H1 (cell line): Measurements from ENCODE around the gene GNG13. TPM values are rescaled to one million over a fixed set of nuclear protein-coding genes. Genes with fewer than 3 reads are reported as not detected.

Experiments used
- CTCF ChIA-PET: fragments of 300-600 bp; sonication (Branson Sonifier 250); formaldehyde crosslinking; loops from one replicate; lab custom pipeline; 2021; ENCODE audit not compliant: partially characterized antibody; lab: Charles Lee
- POLR2A ChIA-PET: fragments of 300-600 bp; sonication (Branson Sonifier 250); formaldehyde crosslinking; loops from one replicate; lab custom pipeline; 2021; ENCODE audit warnings: inconsistent platforms; ENCODE audit not compliant: partially characterized antibody; lab: Charles Lee
- DNase-seq, 2 experiments: peaks; one replicate each; pipeline versions ENCODE4 v3.0.0 to v3.0.0-alpha.2; 2010 to 2022; ENCODE audit warnings: low spot score in 2 of 2, low read depth in 1 of 2, mixed read lengths in 1 of 2
- FAIRE-seq: peaks from 2 replicates; lab custom pipeline; 2011; peaks lifted over from hg19 to GRCh38; lab: Jason Lieb, UNC
- H2AFZ ChIP-seq: 2 replicates; pipeline ENCODE4 v1.8.1; 2012; ENCODE audit warnings: low read length, inconsistent platforms
- H2AK5ac ChIP-seq: 2 replicates; pipeline ENCODE4 v1.6.1; 2013; ENCODE audit warnings: low read depth, low read length
- H2BK120ac ChIP-seq: replicated peaks from 2 replicates; pipeline ENCODE3; 2013; ENCODE audit warnings: low read depth, low read length, inconsistent platforms
- H2BK12ac ChIP-seq: 2 replicates; pipeline ENCODE4 v1.6.1; 2013; ENCODE audit warnings: low read depth, low read length
- H2BK15ac ChIP-seq: 2 replicates; pipeline ENCODE4 v1.6.1; 2013; ENCODE audit warnings: low read length
- H2BK20ac ChIP-seq: 2 replicates; pipeline ENCODE4 v1.6.1; 2013; ENCODE audit warnings: low read length
- H2BK5ac ChIP-seq: 2 replicates; pipeline ENCODE4 v1.6.1; 2013; ENCODE audit warnings: low read depth, low read length
- H3K14ac ChIP-seq: 2 replicates; pipeline ENCODE4 v1.6.1; 2013; ENCODE audit warnings: inconsistent platforms; ENCODE audit not compliant: insufficient read length
- H3K18ac ChIP-seq: 2 replicates; pipeline ENCODE4 v1.6.1; 2013; ENCODE audit warnings: low read length; ENCODE audit errors: extremely low read depth
- H3K23ac ChIP-seq: 2 replicates; pipeline ENCODE4 v1.6.1; 2013; ENCODE audit warnings: inconsistent platforms; ENCODE audit not compliant: insufficient read length
- H3K23me2 ChIP-seq: 2 replicates; pipeline ENCODE4 v1.6.1; 2013; ENCODE audit warnings: low read depth, low read length
- H3K27ac ChIP-seq: 2 replicates; pipeline ENCODE4 v1.6.1; 2011; ENCODE audit warnings: low read depth, low read length, inconsistent platforms
- H3K27me3 ChIP-seq, 4 experiments: replicated peaks in 1 of 4; 1 replicate in 1 of 4; 2 replicates in 3 of 4; pipeline versions ENCODE4 v1.6.1 to v1.8.1; 2011 to 2013; ENCODE audit warnings: low read length in 3 of 4, mild to moderate bottlenecking in 3 of 4, inconsistent platforms in 2 of 4, mixed read lengths in 2 of 4, moderate library complexity in 1 of 4; ENCODE audit not compliant: control insufficient read depth in 3 of 4, insufficient read depth in 3 of 4; ENCODE audit errors: extremely low read depth in 1 of 4
- H3K36me3 ChIP-seq, 4 experiments: 2 replicates each; pipeline versions ENCODE4 v1.6.1 to v1.8.1; 2011 to 2013; ENCODE audit warnings: mild to moderate bottlenecking in 4 of 4, low read length in 3 of 4, moderate library complexity in 2 of 4, control low read depth in 1 of 4, inconsistent platforms in 1 of 4; ENCODE audit not compliant: insufficient read depth in 4 of 4, control insufficient read depth in 2 of 4
- H3K4ac ChIP-seq: replicated peaks from 2 replicates; pipeline ENCODE3; 2013; ENCODE audit warnings: low read length, low read depth, mixed read lengths, inconsistent platforms; ENCODE audit not compliant: insufficient read length
- H3K4me1 ChIP-seq, 4 experiments: replicated peaks in 1 of 4; 1 replicate in 1 of 4; 2 replicates in 3 of 4; pipeline versions ENCODE4 v1.6.1 to v1.8.1; 2011 to 2013; ENCODE audit warnings: low read length in 3 of 4, inconsistent platforms in 2 of 4, mixed read lengths in 1 of 4; ENCODE audit not compliant: insufficient read depth in 4 of 4, control insufficient read depth in 3 of 4
- H3K4me2 ChIP-seq, 2 experiments: 2 replicates each; pipeline versions ENCODE4 v1.6.1 to v1.8.1; 2011 to 2013; ENCODE audit warnings: low read depth in 2 of 2, low read length in 2 of 2, control low read depth in 1 of 2, inconsistent platforms in 1 of 2, mild to moderate bottlenecking in 1 of 2; ENCODE audit not compliant: insufficient read depth in 1 of 2
- H3K4me3 ChIP-seq, 4 experiments: fragments of 200-600, 300-600 bp in 1 of 4; sonication (generic), shearing (Covaris generic), sonication (Bioruptor Twin) in 1 of 4; 2 replicates each; pipeline versions ENCODE4 v1.5.1 to v1.8.1; 2011 to 2016; ENCODE audit warnings: low read length in 4 of 4, low read depth in 3 of 4, control low read depth in 2 of 4, inconsistent platforms in 2 of 4, mild to moderate bottlenecking in 2 of 4, mixed read lengths in 1 of 4, moderate library complexity in 1 of 4; ENCODE audit not compliant: insufficient read depth in 2 of 4; ENCODE audit errors: extremely low read depth in 1 of 4
- H3K56ac ChIP-seq: replicated peaks from 2 replicates; pipeline ENCODE3; 2013; ENCODE audit warnings: low read depth, mild to moderate bottlenecking, mixed read lengths, low read length, inconsistent platforms; ENCODE audit not compliant: insufficient read length
- H3K79me1 ChIP-seq: 2 replicates; pipeline ENCODE4 v1.6.1; 2013; ENCODE audit warnings: low read depth, low read length, control low read depth
- H3K79me2 ChIP-seq, 2 experiments: 2 replicates each; pipeline versions ENCODE4 v1.6.1 to v1.8.1; 2012 to 2013; ENCODE audit warnings: low read length in 2 of 2, mild to moderate bottlenecking in 2 of 2, inconsistent platforms in 1 of 2; ENCODE audit not compliant: insufficient read depth in 2 of 2, control insufficient read depth in 1 of 2
- H3K9ac ChIP-seq, 4 experiments: replicated peaks in 1 of 4; 1 replicate in 1 of 4; 2 replicates in 3 of 4; pipeline versions ENCODE4 v1.6.1 to v1.8.1; 2011 to 2013; ENCODE audit warnings: low read depth in 3 of 4, low read length in 3 of 4, control low read depth in 2 of 4, mild to moderate bottlenecking in 2 of 4, moderate library complexity in 2 of 4, inconsistent platforms in 1 of 4; ENCODE audit errors: extremely low read depth in 1 of 4
- H3K9me3 ChIP-seq, 2 experiments: 2 replicates each; pipeline versions ENCODE4 v1.6.1 to v1.8.1; 2012 to 2013; ENCODE audit warnings: mild to moderate bottlenecking in 2 of 2, moderate library complexity in 2 of 2, control low read depth in 1 of 2, inconsistent platforms in 1 of 2, low read depth in 1 of 2, low read length in 1 of 2, mixed read lengths in 1 of 2; ENCODE audit not compliant: insufficient read depth in 2 of 2
- H4K20me1 ChIP-seq, 2 experiments: replicated peaks in 1 of 2; 2 replicates each; pipeline versions ENCODE3 to v1.8.1; 2011 to 2013; ENCODE audit warnings: inconsistent platforms in 2 of 2, low read length in 2 of 2, mild to moderate bottlenecking in 1 of 2; ENCODE audit not compliant: insufficient read depth in 2 of 2, control insufficient read depth in 1 of 2
- H4K5ac ChIP-seq: 2 replicates; pipeline ENCODE4 v1.6.1; 2013; ENCODE audit warnings: low read length, low read depth, mixed read lengths, inconsistent platforms; ENCODE audit not compliant: insufficient read length
- H4K8ac ChIP-seq: 2 replicates; pipeline ENCODE4 v1.8.0; 2013; ENCODE audit warnings: mild to moderate bottlenecking, moderate library complexity, low read length, inconsistent platforms; ENCODE audit not compliant: insufficient read depth; ENCODE audit errors: extremely low read depth
- H4K91ac ChIP-seq: replicated peaks from 2 replicates; pipeline ENCODE3; 2013; ENCODE audit warnings: low read length, mixed read lengths, inconsistent platforms; ENCODE audit not compliant: insufficient read length
- BRCA1 ChIP-seq: IDR thresholded peaks from 2 replicates; pipeline ENCODE4 v1.6.1; 2012; ENCODE audit warnings: low read depth, low read length, improper control_type of control experiment
- GABPA ChIP-seq: IDR thresholded peaks from 2 replicates; pipeline ENCODE4 v1.6.1; 2011; ENCODE audit warnings: mild to moderate bottlenecking, low read length, moderate library complexity, borderline replicate concordance; ENCODE audit not compliant: insufficient read depth
- HDAC6 ChIP-seq: IDR thresholded peaks from one replicate; pipeline ENCODE4 v1.7.1; 2012; ENCODE audit warnings: low read depth, mild to moderate bottlenecking, inconsistent platforms, low read length, moderate library complexity
- SP4 ChIP-seq: IDR thresholded peaks from 2 replicates; pipeline ENCODE4 v1.6.1; 2012; ENCODE audit warnings: low read length, inconsistent platforms
- WGBS, 2 experiments: shearing (Covaris generic) in 1 of 2; methylation state at CpG; one replicate each; pipeline versions ENCODE4 v1.1.6 to v1.1.7; 2013 to 2015; ENCODE audit warnings: low lambda C conversion rate in 2 of 2, mixed read lengths in 2 of 2, inconsistent platforms in 1 of 2, low coverage in 1 of 2, missing lambda C conversion rate in 1 of 2; ENCODE audit not compliant: insufficient replicate concordance in 2 of 2, insufficient coverage in 1 of 2, insufficient read length in 1 of 2; ENCODE audit errors: extremely low coverage in 1 of 2, missing lambda C conversion rate in 1 of 2; 5-methylcytosine and 5-hydroxymethylcytosine counted together
- polyA plus RNA-seq, 7 experiments: library from polyadenylated mRNA; depleted of rRNA in 3 of 7; stranded (reverse) in 5 of 7; unstranded in 2 of 7; fragments of >200 nt in 5 of 7; fragments of 200-250 nt in 2 of 7; gene quantifications; 1 replicate in 5 of 7; 2 replicates in 1 of 7; 4 replicates in 1 of 7; pipeline versions ENCODE4 v1.2.1 to v1.2.3, GENCODE V29; 2011 to 2013; ENCODE audit warnings: missing spikeins in 2 of 7, mixed read lengths in 2 of 7
- total RNA-seq: library from RNA; stranded (reverse); fragmentation: NEBNext Ultra II Directional; extraction: Animal tissue kit (Norgen Biotek cat#: 25700); gene quantifications from 2 replicates; pipeline ENCODE4 v1.2.1, GENCODE V29; 2021

The GNG13 gene
- total and polyA plus RNA-seq, 2 of the 8 experiments (the other 6 are each of a cell fraction or from before 2014, with no cell fraction given), result not detected

- H2BK120ac ChIP-seq, result no peak overlapping the region
- no peak overlapping the region for H3K4me2 ChIP-seq
- H4K91ac ChIP-seq, result no peak overlapping the region
- peaks cover 1 to 45% (median 28%) of the 10 kb centered on the region in 4 experiments for H3K27me3 ChIP-seq
- CTCF ChIA-PET, result interaction anchor here (0.5 to 3.9 kb wide), 10 partner anchors 10 to 766 kb away, joined by 3 to 24 read pairs (median 4); no protein-coding TSS in a partner anchor
- H3K79me2 ChIP-seq, result no peaks in the 10 kb centered on the region
- H3K27ac ChIP-seq, result no peak overlapping the region
- peak overlapping the region; percentile 86; the same call in 1 of the 2 replicates for H4K8ac ChIP-seq
- no peak overlapping the region for H3K56ac ChIP-seq
- H3K9me3 ChIP-seq, result no peaks in the 10 kb centered on the region
- H3K4me3 ChIP-seq, result no peak overlapping the region
- peaks cover 3 to 10% of the 10 kb centered on the region in 2 experiments for H4K20me1 ChIP-seq
- no peak overlapping the region for H2AK5ac ChIP-seq
- no peak overlapping the region for H3K23ac ChIP-seq
- H3K23me2 ChIP-seq, result peaks cover 3% of the 10 kb centered on the region; the same call in 1 of the 2 replicates
- TF ChIP-seq SP4 (no peak), BRCA1 (no peak), GABPA (0 out of 2 replicates have a peak, but pooled peaks have one; percentile 14), HDAC6 (no peak)
- TF ChIP-seq, all 59 proteins: peak for 1
- no peak overlapping the region for H2BK15ac ChIP-seq
- no peak for DNase-seq
- WGBS, 2 experiments, result 92% methylated on average over 33 of the region's 33 CpGs; no CpG with 5 or more reads in 1 of the 2 experiments
- no peak overlapping the region for H3K14ac ChIP-seq
- H3K18ac ChIP-seq, result no peak overlapping the region
- H3K79me1 ChIP-seq, result no peaks in the 10 kb centered on the region
- H3K36me3 ChIP-seq, result no peaks in the 10 kb centered on the region
- POLR2A ChIA-PET, result interaction anchor here (0.7 to 5.6 kb wide), 16 partner anchors 8 to 406 kb away, joined by 3 to 55 read pairs (median 3); partner anchors contain the start of genes ANTKMT, CCDC78, CIAO3 and HAGHL
- H2BK12ac ChIP-seq, result no peak overlapping the region
- FAIRE-seq, result no peak
- H2BK20ac ChIP-seq, result no peak overlapping the region
- H2BK5ac ChIP-seq, result no peak overlapping the region; the same call in 1 of the 2 replicates
- H2AFZ ChIP-seq, result no peak overlapping the region
- H3K9ac ChIP-seq, result no peak overlapping the region
- H4K5ac ChIP-seq, result no peak overlapping the region
- H3K4ac ChIP-seq, result peak overlapping the region; percentile 53
- H3K4me1 ChIP-seq, result peaks cover 0 to 17% (median 3%) of the 10 kb centered on the region in 4 experiments; a peak in 4 of 7 replicates
Measured at GRCh38 chr16:802914-803753, 2.6 kb upstream of the GNG13 start.
